NCI-H2171 treated with DMSO at 0.1 percent for 48 hours (cell line): ENCODE results near the gene IFITM10.
"Not testable (repeated sequence)": the region's sequence is repeated elsewhere in the genome, so short reads cannot be mapped to it uniquely, and the experiment has no call there.

Experiments used
- DNase-seq: peaks from one replicate; lab custom pipeline; 2025; lab: John Stamatoyannopoulos, UW

The IFITM10 gene

DNA sequence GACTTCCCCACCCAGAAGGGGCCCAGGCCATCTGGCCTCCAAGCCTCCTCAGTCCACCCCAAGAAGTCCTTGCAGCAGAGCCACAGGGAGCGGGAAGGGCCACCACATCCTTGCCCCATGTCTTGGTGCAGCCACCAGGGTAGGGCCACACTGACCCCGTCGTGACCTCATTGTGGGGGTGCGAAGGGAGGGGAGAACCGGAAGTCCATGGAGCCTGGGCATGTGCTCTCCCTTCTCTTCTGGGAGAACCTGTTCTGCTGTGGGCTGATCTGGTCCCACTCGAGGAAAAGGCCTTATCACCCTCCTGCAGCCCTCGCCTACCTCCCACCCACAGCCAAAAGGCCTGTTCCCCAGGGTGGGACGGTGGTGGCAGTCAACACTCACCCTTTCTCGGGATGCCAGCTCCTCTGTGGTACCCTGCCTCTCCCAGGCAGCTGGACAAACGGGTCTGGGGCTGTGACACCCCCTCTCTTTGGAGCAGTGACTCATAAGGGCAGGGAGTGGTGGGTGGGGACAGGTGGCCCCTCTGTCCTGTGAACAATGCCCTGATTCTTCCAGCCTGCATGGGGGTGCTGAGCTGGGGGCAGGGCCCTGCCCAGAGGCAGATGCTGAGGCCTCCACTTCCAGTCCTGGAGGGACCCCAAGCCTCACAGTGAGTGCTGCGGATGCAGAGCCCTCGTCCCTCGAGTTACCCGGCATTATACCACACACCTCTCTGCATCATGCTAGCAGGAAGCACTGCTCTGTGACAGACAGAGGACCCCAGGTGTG is 27.9 kb upstream of the IFITM10 start:
- no peak for DNase-seq

DNA sequence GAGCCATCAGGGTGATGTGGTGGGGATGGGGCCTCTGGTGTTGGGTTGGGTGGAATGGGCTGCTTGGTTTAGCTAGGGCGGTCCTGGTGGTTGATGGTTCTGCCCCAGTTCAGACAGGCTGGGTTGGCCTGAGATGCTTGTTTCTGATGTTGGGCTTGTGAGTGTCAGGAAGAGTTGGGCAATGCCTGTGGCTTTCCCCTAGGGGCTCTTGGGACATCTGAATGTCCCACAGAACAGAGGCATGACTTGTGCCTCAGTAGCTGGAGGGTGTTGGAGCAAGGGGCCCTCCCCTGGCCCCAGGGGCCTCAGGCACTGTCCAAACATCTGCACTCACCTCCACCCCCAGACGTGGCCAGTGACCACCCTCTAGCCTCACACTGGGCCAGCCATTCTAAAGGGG is 27.3 kb upstream of the IFITM10 start:
- DNase-seq: no peak

DNA sequence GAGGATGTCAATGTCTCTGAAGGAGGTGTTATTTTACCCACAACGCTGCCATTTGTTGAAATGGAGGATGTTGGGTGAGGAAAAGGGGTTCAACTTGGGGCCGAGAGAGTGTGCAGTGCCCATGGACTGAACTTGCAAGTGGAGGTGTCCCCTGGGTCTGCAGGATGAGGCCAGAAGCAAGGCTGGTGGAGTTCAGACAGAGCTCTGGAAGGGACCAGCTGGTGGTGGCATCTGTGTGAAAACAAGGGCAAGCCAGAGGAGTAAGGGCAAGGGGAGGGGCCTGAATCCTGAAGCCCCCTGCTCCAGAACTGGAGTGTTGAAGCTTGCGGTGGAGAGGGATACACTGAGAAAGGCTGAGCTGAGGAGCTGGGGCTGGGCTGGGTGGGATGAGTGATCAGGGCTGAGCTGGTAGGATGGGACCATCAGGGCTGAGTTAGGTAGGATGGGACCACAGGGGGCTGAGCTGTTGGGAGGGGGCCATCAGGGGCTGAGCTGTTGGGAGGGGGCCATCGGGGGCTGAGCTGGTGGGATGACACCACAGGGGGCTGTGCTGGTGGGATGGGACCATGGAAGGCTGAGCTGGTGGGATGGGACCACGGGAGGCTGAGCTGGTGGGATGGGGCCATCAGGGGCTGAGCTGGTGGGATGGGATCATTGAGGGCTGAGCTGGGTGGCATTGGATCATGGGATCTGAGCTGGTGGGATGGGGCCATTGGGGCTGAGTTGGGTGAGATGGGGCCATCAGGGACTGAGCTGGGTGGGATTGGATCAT is 26.7 kb upstream of the IFITM10 start:
- no peak for DNase-seq

DNA sequence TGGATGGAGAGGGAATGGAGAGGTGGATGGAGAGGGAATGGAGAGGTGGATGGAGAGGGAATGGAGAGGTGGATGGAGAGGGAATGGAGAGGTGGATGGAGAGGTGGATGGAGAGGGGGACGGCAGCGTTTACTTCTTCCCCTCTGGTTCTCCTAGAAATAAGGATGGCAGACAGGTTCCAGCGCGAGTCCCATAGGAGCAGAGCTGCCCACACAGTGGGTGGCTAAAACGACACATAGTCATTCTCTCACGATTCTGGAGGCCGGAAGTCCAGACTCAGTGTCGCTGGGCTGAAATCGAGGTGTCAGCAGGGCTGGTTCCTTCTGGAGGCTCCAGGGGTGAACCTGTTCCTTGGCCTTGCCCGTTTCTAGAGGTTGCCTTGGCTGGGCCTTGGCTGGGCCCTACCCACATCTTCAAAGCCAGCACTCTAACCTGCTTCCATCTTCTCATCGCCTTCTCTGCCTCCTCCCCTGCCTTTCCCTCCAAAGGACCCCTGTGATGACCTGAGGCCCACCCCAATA is 26.0 kb upstream of the IFITM10 start:
- no peak for DNase-seq

DNA sequence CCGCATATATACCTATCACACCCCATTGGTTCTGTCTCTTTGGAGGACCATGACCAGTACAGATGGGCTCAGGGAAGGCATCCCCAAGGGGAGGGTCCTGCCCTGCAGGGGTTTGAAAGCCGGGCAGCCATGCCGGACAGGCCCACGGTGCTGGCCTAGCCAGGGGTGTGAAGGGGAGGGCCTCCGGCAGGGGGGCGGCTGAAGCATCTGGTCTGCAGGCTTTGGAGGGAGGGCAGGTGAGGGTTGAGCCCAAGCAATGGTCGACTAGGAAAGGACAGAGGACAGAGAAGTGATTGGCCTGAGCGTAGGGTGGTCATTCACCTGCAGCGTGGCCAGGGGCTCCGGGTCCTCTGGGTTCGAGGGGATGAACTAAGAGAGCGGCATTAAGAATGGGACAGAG is 24.5 kb upstream of the IFITM10 start:
- no peak for DNase-seq

DNA sequence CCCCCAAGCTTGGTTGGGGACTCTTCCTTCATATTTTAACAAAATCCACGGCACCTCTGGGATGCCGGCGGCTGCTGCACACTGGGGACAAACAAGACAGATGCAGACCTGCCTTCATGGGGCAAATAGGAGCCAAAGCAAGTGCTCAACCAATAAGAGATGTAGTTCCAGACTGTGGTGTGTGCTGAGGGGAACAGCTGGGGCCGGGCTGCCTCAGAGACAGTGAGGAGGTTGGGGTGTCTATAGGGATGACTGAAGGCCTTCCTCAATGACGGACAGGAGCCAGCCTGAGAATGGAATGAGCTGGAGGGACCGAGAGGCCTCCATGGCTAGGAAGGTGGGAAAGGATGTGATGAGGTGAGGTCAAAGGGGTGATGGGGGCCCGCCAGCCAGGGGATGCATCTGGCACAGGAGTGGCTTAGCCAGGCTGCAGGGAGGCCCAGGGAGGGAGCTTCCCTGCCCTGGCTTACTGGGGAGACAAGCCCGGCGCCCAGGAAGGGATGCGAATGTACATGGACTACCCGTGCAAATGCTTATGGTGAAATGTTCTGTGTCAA is 23.7 kb upstream of the IFITM10 start:
- DNase-seq: no peak

DNA sequence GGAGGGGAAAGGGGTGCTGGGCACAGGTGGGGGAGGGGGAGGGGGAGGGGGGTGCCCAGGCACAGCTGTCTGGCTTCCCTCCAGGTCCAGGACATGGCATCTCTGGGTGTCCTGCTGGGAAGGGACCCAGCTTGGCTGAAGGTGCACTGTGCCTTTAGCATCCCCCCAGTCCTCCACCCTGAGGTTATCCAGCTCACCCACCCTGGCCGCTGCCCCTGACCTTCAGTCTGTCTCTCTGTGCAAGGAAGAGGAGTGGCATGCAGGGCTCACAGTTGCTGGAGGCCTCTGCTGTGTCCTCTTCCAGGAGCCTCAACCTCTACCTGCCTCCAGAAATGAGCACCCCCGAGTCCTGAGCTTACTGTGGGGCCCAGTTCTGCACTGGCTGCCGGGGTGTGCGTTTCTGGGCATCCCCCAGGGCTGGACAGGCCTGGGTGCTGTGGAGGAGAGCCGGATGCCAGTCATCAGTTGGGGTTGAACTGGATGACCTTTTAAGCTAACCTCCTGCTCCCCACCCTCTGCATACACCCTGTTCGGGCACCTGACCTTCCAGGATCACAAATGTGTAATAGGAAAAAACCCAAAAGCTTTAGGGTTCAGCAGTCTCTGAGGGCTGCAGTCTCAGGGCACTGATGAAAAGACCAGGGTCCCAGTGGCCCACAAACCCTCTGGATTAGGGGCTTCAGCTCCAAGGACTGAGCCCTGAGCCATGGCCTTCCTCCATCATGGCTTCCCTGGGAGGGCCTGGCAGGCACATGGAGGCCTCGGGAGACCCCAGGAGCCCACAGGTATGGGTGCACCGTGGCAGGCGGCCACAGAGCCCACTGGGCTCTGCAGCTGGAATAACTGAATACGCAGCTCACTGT is 23.0 kb upstream of the IFITM10 start:
- no peak for DNase-seq

DNA sequence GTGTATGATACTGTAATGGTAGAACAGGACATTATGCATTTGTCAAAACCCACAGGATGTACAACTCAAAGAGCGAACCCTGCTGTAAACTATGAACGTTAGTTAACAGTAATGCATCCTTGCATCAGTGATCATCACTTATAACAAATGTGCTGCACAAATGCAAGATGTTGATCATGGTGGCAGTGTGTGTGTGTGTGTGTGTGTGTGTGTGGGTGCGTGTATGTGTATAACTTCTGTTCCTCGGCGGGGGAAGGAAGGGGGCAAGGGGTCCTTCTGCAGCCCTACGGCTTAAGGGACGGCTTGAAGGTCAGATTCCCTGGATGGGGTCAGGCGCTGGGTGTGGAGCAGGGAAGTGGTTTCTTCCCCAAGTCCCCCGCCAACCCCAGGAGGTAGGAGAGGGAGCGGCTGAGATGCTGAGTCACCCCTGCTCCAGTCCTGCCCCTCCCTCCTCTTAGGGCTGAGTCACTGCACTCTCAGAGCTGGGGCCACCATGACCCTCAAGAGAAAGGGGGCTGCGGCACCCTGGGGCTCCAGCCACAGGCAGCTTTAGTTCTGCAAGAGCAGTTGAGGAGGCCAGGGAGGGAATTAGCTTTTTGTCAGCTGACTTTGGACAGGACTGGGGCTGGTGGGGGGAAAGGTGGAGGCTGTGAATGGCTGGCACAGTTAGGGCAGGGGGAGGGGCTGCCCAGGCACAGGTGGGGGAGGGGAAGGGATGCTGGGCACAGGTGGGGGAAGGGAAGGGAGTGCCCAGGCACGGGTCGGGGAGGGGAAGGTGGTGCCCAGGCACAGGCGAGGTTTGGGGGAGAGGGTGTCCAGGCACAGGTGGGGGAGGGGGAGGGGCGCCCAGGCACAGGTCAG is 22.1 kb upstream of the IFITM10 start:
- DNase-seq: no peak

DNA sequence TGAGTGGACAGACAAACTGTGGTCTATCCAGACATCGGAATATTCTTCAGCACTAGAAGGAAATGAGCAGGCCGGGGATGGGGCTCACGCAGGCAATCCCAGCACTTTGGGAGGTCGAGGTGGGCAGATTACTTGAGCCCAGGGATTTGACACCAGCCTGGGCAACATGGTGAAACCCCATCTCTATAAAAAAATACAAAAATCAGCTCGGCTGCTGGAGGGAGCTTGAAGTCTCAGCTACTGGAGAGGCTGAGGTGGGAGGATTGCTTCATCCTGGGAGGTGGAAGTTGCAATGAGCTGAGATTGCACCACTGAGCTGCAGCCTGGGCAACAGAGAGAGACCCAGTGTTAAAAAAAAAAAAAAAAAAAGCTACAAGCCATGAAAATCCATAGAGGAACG is 21.3 kb upstream of the IFITM10 start:
- DNase-seq: no peak

DNA sequence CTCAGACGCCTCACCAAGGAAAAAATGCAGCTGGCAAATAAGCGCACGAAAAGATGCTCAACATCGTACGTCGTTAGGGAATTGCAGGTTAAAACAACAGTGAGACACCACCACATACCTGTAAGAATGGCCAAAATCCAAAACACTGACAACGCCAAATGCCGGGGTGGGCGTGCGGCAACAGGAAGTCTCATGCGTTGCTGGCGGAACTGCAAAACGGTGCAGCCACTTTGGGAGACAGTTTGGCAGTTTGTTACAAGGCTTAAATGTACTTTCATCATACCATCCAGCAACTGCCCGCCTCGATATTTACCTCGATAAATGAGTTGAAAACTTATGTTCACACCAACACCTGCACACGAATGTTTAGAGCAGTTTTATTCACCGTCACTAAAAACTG is 20.9 kb upstream of the IFITM10 start:
- no peak for DNase-seq

DNA sequence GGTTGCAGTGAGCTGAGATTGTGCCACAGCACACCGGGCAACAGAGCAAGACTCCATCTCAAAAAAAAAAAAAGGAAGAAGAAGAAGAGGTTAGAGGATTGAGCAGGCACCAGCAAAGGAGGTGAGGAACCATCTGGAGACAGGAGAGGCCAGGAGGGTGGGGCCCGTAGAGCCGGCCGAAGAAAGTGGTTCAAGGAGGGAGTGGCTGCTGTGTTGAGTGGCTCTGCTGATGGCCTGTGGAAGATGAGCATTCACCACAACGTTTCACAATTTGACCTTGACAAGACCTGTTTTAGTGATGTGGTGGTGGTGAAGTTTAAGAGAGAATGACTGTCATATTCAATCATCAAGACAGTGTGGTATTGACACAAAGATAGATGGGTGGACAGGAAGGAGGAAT is 20.1 kb upstream of the IFITM10 start:
- no peak for DNase-seq

DNA sequence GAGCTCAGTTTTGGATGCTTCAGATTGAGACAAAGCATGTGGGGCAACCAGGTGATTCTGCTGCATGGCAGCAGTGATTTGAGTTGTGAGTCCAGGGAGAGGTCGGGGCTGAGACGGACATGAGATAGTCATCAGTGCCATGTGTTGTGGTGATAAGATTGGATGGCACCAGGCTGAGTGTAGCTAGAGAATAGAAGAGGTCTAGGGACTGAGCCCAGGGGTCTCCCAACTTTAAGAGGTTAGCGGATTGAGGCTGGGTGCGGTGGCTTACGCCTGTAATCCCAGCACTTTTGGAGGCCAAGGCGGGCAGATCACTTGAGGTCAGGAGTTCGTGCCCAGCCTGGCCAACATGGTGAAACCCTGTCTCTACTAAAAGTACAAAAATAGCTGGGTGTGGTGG is 19.7 kb upstream of the IFITM10 start:
- no peak for DNase-seq

DNA sequence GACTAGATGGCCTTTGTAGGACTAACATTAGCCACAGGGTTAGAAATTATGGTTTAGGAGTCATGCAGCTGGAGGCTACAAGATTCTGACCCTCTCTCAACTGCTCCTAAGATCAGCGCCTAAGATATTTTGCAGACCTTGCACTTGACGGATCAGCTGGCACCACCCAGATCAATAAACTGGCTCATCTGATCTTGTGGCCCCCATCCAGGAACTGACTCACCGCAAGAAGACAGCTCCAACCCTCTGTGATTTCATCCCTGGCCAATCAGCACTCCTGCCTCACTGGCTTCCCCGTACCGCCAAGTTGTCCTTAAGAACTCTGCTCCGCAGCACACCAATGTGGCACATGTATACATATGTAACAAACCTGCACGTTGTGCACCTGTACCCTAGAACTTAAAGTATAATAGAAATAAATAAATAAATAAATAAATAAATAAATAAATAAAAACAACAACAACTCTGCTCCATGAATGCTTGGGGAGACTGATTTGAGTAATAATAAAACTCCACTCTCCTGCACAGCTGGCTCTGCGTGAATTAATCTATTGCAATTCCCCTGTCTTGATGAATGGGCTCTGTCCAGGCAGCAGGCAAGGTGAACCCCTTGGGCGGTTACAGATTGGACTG is 19.0 kb upstream of the IFITM10 start:
- not testable (repeated sequence) for DNase-seq

DNA sequence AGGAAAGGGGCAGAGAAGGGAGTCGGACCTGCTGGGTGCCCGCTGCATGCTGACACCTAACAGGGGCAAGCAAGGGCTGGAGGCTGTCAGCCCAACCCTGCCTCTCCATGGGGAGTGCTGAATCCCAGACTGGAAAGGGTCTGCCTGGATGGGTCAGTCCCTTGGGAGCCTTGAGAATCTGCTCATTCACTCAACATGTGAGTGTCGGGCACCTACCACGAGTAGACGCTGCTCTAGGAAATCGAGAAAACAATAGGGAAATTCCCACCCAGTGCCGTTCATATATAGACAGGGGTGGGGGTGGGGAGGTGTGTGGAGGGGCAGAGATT is 17.7 kb upstream of the IFITM10 start:
- DNase-seq: no peak

DNA sequence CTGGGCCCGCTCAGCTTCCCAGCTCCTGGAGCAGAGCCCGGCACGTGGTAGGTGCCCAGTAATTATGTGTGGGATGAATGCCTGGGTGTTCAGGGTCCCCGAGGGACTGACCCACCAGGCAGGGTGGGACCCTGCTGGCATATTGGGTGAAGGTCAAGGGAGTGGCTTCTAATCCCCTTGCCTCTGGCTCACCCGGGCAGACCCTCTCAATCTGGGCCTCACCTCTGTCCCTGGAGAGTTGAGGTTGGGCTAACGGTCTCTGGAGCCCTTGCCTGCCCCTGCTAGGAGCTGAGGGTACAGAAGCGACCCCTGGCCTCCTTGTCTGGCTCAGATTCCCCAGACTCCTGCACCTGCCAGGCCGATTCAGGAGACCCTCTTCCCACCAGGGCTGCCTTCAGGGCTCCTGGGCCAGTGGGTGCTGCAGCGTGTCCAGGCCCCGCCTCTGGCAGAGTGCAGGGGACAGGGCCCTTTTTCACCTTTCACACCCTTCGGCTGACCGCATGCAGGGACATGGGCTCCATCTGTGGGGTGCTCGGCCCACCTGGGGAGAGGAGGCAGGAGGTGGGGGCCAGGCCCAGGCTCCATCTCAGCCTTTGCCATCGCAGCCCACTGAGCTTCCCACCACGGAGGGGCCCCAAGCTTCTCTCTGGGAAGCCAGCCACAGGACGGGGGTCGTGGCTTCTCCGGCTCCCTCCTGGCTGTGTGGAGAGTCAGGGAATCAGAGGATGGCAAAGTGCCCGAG is 17.2 kb upstream of the IFITM10 start:
- DNase-seq: no peak

DNA sequence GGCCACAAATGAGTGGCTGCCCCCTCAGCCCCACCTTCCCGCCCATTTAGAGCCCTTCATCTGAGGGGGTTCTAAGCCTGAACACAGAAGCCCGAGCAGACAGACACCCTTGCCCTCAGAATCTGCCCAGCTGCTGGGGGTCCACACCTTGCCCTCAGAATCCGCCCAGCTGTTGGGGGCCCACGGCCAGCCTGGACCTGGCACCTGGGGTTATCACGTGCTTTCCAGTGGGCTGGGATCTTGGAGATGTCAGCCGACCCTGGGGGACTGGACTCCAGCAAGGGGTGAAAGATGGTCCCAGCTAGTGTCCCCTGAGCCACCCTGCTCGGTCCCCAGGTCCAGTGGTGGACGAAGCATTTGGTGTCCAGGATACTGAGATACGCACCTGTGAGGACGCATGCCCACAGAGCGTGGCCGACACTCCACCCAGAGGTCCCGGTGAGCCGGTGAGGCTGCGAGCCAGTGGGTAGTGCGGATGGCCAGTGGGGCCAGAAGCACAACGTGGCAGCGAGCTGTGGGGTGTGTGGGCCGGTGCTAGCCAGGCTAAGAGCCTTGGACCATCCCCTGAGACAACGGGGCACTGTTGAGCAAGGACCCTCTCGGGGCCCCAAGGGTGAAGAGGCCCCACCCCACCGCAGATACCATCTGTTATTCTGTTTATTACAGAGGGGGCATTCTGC is 16.5 kb upstream of the IFITM10 start:
- no peak for DNase-seq

DNA sequence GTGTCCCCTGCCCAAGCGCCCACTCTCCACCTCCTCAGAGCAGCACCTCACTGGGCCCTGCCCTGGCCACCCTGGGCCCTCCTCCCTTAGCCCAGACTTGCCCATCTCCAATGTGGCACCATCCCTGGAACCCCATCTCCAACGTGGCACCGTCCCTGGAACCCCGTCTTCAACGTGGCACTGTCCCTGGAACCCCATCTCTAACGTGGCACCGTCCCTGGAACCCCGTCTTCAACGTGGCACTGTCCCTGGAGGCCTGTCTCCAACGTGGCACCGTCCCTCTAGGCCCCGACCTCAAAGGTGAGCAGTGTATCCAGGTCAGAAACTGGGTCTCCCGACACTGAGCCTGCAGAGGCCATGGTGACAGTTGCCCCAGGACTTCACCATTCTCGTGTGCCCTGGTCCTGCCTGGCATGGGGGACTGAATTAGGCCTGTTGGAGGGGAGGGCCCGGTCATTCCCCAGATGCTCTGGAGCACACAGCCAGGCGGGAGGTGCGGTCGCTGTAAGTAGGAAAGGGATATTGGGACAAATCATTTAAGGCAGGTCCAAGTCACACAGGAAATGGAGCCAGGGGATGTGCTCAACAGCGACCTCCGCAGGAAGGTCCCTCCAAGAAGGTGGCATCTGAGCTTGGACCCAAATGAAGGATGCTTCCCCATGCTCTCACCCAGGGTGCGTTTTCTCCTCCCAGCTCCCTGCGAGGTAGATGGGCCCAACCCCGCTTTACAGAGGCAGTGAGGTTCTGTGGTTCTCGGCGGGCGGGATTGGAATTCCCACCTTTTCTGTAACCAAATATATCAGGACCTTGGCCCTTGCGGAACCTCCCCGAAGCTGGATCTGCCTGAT is 15.7 kb upstream of the IFITM10 start:
- no peak for DNase-seq
